Body of pancreas (tissue), 4 donors: Measurements from ENCODE around the gene WDR86.

Source experiments
- POLR2A ChIP-seq, 3 donors: fragments of 450-650 bp; IDR thresholded peaks; one replicate each; pipeline ENCODE4 v1.6.1; 2016; ENCODE audit warnings: antibody characterized with exemption in 3 of 3, mild to moderate bottlenecking in 2 of 3
- TF ChIP-seq, protein P1 (sequence below), 7 experiments: fragments of 450-650 bp in 4 of 7; fragments of 200-600 bp in 3 of 7; sonication (generic) in 3 of 7; IDR thresholded peaks; one replicate each; pipeline ENCODE4 v1.5.1; 2016 to 2019; ENCODE audit warnings: antibody characterized with exemption in 7 of 7

DNA sequence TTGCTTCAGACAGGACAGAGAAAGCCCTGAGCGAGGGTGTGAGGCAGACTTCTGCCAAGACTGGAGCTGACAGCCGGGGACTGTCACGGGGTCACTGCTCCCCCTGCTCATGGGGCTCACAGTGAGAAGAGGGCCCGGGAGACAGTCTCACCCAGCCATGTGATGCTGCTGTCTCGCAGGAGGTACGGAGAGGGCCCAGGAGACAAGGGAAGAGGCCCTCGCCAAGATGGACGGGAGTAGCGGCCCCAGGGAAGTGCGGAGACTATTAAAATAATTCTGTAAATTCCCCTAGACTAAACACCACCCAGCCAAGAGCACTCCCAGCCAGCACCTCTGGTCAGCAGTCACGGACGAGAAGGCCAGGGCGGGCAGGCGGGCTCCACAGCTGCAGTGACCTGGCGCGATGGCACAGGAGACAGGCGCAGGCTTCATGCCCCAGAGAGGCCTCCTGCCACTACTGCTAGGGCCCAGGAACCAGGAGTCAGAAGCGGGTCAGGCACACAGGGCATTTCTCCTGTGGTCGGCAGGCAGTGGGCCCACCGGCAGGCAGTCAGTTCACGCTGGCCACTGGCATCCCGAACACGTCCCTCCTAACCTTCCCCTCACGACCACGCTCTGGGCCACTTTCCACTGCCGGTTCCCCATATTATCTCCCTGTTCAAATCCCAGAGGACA, 24.1 kb downstream of the WDR86 start:
- TF ChIP-seq, protein P1, sequence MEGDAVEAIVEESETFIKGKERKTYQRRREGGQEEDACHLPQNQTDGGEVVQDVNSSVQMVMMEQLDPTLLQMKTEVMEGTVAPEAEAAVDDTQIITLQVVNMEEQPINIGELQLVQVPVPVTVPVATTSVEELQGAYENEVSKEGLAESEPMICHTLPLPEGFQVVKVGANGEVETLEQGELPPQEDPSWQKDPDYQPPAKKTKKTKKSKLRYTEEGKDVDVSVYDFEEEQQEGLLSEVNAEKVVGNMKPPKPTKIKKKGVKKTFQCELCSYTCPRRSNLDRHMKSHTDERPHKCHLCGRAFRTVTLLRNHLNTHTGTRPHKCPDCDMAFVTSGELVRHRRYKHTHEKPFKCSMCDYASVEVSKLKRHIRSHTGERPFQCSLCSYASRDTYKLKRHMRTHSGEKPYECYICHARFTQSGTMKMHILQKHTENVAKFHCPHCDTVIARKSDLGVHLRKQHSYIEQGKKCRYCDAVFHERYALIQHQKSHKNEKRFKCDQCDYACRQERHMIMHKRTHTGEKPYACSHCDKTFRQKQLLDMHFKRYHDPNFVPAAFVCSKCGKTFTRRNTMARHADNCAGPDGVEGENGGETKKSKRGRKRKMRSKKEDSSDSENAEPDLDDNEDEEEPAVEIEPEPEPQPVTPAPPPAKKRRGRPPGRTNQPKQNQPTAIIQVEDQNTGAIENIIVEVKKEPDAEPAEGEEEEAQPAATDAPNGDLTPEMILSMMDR (IDR thresholded peaks at IDR 0.05), result no peak
- no peak for TF ChIP-seq POLR2A (IDR thresholded peaks at IDR 0.05)
